Jurkat, Clone E6-1 (cell line): ENCODE measurements around the gene GDF7.

ENCODE experiments used
- DNase-seq: peaks from one replicate; pipeline ENCODE4 v3.0.0-alpha.2; 2011; ENCODE audit warnings: low read depth, low spot score
- H3K4me3 ChIP-seq: 2 replicates; pipeline ENCODE4 v1.5.1; 2011; ENCODE audit warnings: mild to moderate bottlenecking, low read length, control low read depth, moderate library complexity

GDF7 gene

DNA sequence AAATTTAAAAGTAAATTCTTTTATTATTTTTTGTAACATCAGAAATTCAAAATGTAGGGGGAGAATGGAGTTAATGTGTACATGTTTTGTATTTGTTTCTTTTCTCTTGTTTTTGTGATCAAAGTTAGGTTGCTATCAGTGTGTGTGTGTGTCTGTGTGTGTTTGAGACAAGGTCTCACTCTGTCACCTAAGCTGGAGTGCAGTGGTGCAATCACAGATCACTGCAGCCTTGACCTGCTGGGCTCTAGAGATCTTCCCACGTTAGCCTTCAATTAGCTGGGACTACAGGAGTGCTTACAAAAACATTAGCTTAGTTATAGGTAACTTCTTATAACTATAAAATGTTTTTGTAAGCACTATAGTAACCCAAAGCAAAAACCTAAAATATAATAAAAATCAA is 50.7 kb downstream of the GDF7 start:
- no peak for DNase-seq
- no peak overlapping the region for H3K4me3 ChIP-seq

- no peak for DNase-seq
Measured at GRCh38 chr2:20722592-20723240, 55.8 kb downstream of the GDF7 start.

GRCh38 chr2:20723543-20723942 is 56.6 kb downstream of the GDF7 start:
- no peak for DNase-seq

More at GRCh38 chr2:20722592-20723240, 55.8 kb downstream of the GDF7 start:
- no peak overlapping the region for H3K4me3 ChIP-seq

GRCh38 chr2:20724500-20725053 is 57.6 kb downstream of the GDF7 start:
- H3K4me3 ChIP-seq, result no peak overlapping the region
- no peak for DNase-seq

More at GRCh38 chr2:20723543-20723942, 56.6 kb downstream of the GDF7 start:
- H3K4me3 ChIP-seq, result no peak overlapping the region

DNA sequence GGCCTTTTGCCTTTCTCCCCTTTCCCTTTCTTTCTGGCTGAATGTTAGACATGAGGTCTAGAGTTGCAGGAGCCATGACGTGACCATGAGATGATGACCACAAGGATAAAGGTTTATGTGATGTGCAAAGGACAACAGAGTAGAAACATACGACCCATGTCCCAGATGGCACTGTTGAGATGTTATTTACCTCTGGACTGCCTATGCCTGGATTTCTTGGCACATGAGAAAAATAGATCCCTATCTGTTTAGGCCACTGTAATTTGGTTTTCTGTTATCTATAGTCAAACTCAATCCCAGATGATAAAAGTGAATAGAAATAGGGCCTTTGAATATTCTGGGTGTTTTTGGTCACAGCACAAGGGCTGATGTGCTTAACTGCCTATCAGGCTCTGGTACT is 58.8 kb downstream of the GDF7 start:
- H3K4me3 ChIP-seq, result no peak overlapping the region
- DNase-seq, result no peak

DNA sequence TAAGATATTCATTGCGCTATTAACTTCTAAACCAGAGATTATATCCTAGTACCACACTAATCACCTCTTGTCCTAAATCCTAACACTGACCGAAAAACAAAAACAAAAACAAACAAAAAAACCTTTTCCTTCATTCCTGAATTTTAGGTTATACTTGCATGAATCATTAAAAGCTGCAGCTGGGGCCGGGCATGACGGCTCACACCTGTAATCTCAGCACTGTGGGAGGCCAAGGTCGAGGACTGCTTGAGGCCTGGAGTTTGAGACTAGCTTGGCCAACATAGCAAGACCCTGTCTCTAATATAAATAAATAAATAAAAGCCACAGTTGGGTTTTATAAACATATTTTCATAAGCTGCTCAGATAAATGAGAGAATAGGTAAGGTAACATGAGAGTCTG is 60.0 kb downstream of the GDF7 start:
- DNase-seq, result no peak

DNA sequence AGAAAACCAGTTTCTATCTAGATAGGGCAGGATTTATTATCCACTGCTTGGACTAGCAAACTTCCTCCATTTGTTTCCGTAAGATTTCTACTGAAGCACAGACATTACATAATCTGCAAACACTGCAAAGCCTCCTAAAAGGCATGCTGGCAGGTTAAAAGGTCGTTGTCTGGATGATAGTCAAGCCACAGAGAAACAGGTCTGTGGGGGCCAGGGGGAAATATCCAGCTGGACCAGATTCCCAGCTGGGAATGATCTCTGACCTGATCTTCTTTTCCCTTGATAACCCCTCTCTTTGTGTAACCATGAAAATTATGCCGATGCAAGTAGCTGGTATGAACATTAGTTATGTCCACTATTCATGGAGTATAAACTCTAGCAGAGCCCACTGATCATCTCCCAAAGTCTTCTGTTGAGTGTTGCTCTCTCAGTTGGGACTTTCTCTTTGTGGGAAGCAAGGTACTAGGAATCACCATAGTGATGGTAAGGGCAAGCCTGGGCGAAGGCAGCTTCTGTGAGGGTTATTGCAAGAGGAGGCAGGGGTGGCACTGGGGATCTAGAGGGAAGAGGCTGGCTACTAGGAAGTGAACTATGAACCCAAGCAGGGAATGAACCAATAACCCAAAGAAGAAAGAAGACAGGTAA is 61.3 kb downstream of the GDF7 start:
- no peak for DNase-seq

More for the DNA sequence above, 60.0 kb downstream of the GDF7 start:
- no peak overlapping the region for H3K4me3 ChIP-seq

More for the DNA sequence above, 61.3 kb downstream of the GDF7 start:
- no peak overlapping the region for H3K4me3 ChIP-seq
